Left ventricle myocardium inferior (tissue), 1 donor: Measurements from ENCODE around the gene ARFGEF2. TPM values are rescaled to one million over a fixed set of nuclear protein-coding genes. Genes with fewer than 3 reads are reported as not detected.

Experiments
- DNase-seq: peaks from one replicate; pipeline ENCODE4 v3.0.0-alpha.2; 2020
- H3K27ac ChIP-seq: fragments of 200-600 bp; replicated peaks from 2 replicates; pipeline ENCODE4 v1.8.0; 2021
- H3K27me3 ChIP-seq: fragments of 200-600 bp; 2 replicates; pipeline ENCODE4 v1.8.0; 2021; ENCODE audit warnings: low read depth
- H3K36me3 ChIP-seq: fragments of 200-600 bp; 2 replicates; pipeline ENCODE4 v1.8.0; 2021
- H3K4me1 ChIP-seq: fragments of 200-600 bp; 2 replicates; pipeline ENCODE4 v1.8.0; 2021
- H3K4me3 ChIP-seq: fragments of 200-600 bp; 2 replicates; pipeline ENCODE4 v1.8.0; 2021; ENCODE audit warnings: mild to moderate bottlenecking, moderate library complexity
- H3K9me3 ChIP-seq: fragments of 200-600 bp; replicated peaks from 2 replicates; pipeline ENCODE4 v1.8.0; 2021
- CTCF ChIP-seq: fragments of 200-600 bp; IDR thresholded peaks from 2 replicates; pipeline ENCODE4 v1.8.0; 2021; ENCODE audit warnings: antibody characterized with exemption, mild to moderate bottlenecking, borderline replicate concordance
- intact Hi-C: fragments of 100-400 bp; cut with micrococcal nuclease; formaldehyde crosslinking; loops from one replicate; pipeline ENCODE4 v1.11.0; 2022
- total RNA-seq: library from RNA; stranded (reverse); fragmentation: NEBNext Ultra II Directional; extraction: Animal tissue kit (Norgen Biotek cat#: 25700); gene quantifications from one replicate; pipeline ENCODE4 v1.2.1, GENCODE V29; 2021
- donor health status: DM: no; HTN: yes; CAD: no; lungs with severe emphysema.

Gene ARFGEF2
- total RNA-seq, 1 donor from 2014 or later, result 45.1 TPM

GRCh38 chr20:48879612-48880245, 41.8 kb upstream of the ARFGEF2 start:
- H3K27me3 ChIP-seq, result no peaks in the 10 kb centered on the region
- TF ChIP-seq CTCF, result no peak
- H3K9me3 ChIP-seq, result no peaks in the 10 kb centered on the region
- peaks cover 4% of the 10 kb centered on the region for H3K4me1 ChIP-seq
- DNase-seq, result no peak
- no peaks in the 10 kb centered on the region for H3K36me3 ChIP-seq
- intact Hi-C loops, result no loop called here
- H3K4me3 ChIP-seq, result no peak overlapping the region
- no peak overlapping the region for H3K27ac ChIP-seq

- TF ChIP-seq CTCF, result no peak
- intact Hi-C loops, result no loop called here
These were observed 41.2 kb upstream of the ARFGEF2 start for GRCh38 chr20:48880331-48880730.

GRCh38 chr20:48880981-48881657, 40.4 kb upstream of the ARFGEF2 start:
- H3K4me1 ChIP-seq, result peaks cover 4% of the 10 kb centered on the region
- no peaks in the 10 kb centered on the region for H3K9me3 ChIP-seq
- intact Hi-C loops, result no loop called here
- H3K36me3 ChIP-seq, result no peaks in the 10 kb centered on the region
- H3K4me3 ChIP-seq, result no peak overlapping the region
- no peak for DNase-seq
- no peak for TF ChIP-seq CTCF
- no peaks in the 10 kb centered on the region for H3K27me3 ChIP-seq
- H3K27ac ChIP-seq, result no peak overlapping the region

More at GRCh38 chr20:48880331-48880730, 41.2 kb upstream of the ARFGEF2 start:
- Histone ChIP-seq H3K27ac (no peak overlapping the region), H3K27me3 (no peaks in the 10 kb centered on the region), H3K4me3 (no peak overlapping the region), H3K36me3 (no peaks in the 10 kb centered on the region), H3K4me1 (peaks cover 4% of the 10 kb centered on the region), H3K9me3 (no peaks in the 10 kb centered on the region)
- DNase-seq, result no peak

- H3K9me3 ChIP-seq, result no peaks in the 10 kb centered on the region
- no peak for TF ChIP-seq CTCF
- no peaks in the 10 kb centered on the region for H3K4me1 ChIP-seq
- intact Hi-C loops, result no loop called here
- H3K4me3 ChIP-seq, result no peak overlapping the region
- H3K36me3 ChIP-seq, result no peaks in the 10 kb centered on the region
- no peaks in the 10 kb centered on the region for H3K27me3 ChIP-seq
- H3K27ac ChIP-seq, result no peak overlapping the region
- no peak for DNase-seq
These were observed 36.3 kb upstream of the ARFGEF2 start for GRCh38 chr20:48885237-48885636.

GRCh38 chr20:48886194-48886593, 35.3 kb upstream of the ARFGEF2 start:
- Histone ChIP-seq H3K9me3 (no peaks in the 10 kb centered on the region), H3K4me1 (no peaks in the 10 kb centered on the region), H3K27me3 (no peaks in the 10 kb centered on the region), H3K36me3 (no peaks in the 10 kb centered on the region), H3K27ac (no peak overlapping the region), H3K4me3 (no peak overlapping the region)
- intact Hi-C loops, result no loop called here
- TF ChIP-seq CTCF, result no peak
- DNase-seq, result no peak
